Measurements from ENCODE around the gene DVL2.

GRCh38 chr17:7258731-7259554 lies 24.6 kb upstream of the DVL2 start:
- TF ChIP-seq CTCF (conservative IDR thresholded peaks at IDR 0.05; ENCODE audit: low read depth, low read length) (no peak), EZH2 (IDR thresholded peaks at IDR 0.05; ENCODE audit: borderline replicate concordance, low read depth, low read length, poor library complexity, severe bottlenecking) (no peak)
